WI38 (cell line): ENCODE results near the gene FAM83C.

Experiments used
- H3K4me3 ChIP-seq: 2 replicates; pipeline ENCODE4 v1.5.1; 2011; ENCODE audit warnings: low read depth, mild to moderate bottlenecking, control low read depth, low read length
- CTCF ChIP-seq: IDR thresholded peaks from 2 replicates; pipeline ENCODE4 v1.5.1; 2012; ENCODE audit warnings: low read depth, mild to moderate bottlenecking, control low read depth, low read length

FAM83C gene

GRCh38 chr20:35296101-35296554 is 3.9 kb upstream of the FAM83C start:
- no peak for TF ChIP-seq CTCF
- H3K4me3 ChIP-seq, result no peak overlapping the region

GRCh38 chr20:35295674-35296073 is 3.4 kb upstream of the FAM83C start:
- H3K4me3 ChIP-seq, result no peak overlapping the region
- TF ChIP-seq CTCF, result no peak

GRCh38 chr20:35295058-35295457 is 2.8 kb upstream of the FAM83C start:
- no peak overlapping the region for H3K4me3 ChIP-seq
- TF ChIP-seq CTCF, result no peak

GRCh38 chr20:35294293-35294685 is 2.1 kb upstream of the FAM83C start:
- no peak for TF ChIP-seq CTCF

GRCh38 chr20:35293303-35294292 is 1.4 kb upstream of the FAM83C start:
- TF ChIP-seq CTCF, result no peak
- H3K4me3 ChIP-seq, result no peak overlapping the region

More at GRCh38 chr20:35294293-35294685, 2.1 kb upstream of the FAM83C start:
- H3K4me3 ChIP-seq, result no peak overlapping the region

GRCh38 chr20:35292504-35293285 is 470 bp upstream of the FAM83C start:
- TF ChIP-seq CTCF, result no peak

More at GRCh38 chr20:35292504-35293285, 470 bp upstream of the FAM83C start:
- H3K4me3 ChIP-seq, result no peak overlapping the region
